GM12892 (cell line): ENCODE data around the gene RNF222.

Source experiments
- POLR2A ChIP-seq: IDR thresholded peaks from 2 replicates; pipeline ENCODE4 v1.6.1; 2011; ENCODE audit warnings: low read depth, low read length, control low read depth
- POLR2AphosphoS5 ChIP-seq: IDR thresholded peaks from 2 replicates; pipeline ENCODE4 v1.6.1; 2011; ENCODE audit warnings: low read depth, low read length, control low read depth
- TAF1 ChIP-seq: IDR thresholded peaks from 2 replicates; pipeline ENCODE4 v1.6.1; 2011; ENCODE audit warnings: low read depth, mild to moderate bottlenecking, control low read depth, low read length, borderline replicate concordance

- TF ChIP-seq POLR2A = no peak
- no peak for TF ChIP-seq POLR2AphosphoS5
- TF ChIP-seq TAF1 = no peak
These were observed 29.2 kb upstream of the RNF222 start for GRCh38 chr17:8426802-8427201.
